ENCODE data around the gene SRP72. TPM values are rescaled to one million over a fixed set of nuclear protein-coding genes. Genes with fewer than 3 reads are reported as not detected.
A peak's percentile ranks its signal among the peaks of the same experiment; 100 is the strongest.
"Not testable (repeated sequence)": the region's sequence is repeated elsewhere in the genome, so short reads cannot be mapped to it uniquely, and the experiment has no call there.

The SRP72 gene
- polyA plus RNA-seq, 1 experiment = 118 TPM

DNA sequence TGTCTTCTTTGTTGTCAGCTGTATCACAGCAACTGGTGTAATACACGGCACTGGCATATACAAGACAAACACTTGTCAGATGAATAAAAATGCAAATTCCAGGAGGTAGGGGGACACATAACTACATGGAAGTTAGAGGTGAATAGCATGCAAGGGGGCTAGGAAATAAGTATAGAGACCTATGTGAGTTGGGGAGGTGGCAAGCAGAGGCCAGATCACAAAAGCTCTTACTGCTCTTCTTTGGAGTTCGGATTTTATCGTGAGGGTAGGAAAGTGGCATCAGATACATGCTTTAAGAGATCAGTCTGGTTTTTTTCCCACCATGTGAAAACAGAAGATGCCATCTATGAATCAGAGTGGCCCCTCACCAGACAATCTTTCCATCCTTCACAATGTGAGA, 2.8 kb upstream of the SRP72 start:
- TF ChIP-seq, protein P1, sequence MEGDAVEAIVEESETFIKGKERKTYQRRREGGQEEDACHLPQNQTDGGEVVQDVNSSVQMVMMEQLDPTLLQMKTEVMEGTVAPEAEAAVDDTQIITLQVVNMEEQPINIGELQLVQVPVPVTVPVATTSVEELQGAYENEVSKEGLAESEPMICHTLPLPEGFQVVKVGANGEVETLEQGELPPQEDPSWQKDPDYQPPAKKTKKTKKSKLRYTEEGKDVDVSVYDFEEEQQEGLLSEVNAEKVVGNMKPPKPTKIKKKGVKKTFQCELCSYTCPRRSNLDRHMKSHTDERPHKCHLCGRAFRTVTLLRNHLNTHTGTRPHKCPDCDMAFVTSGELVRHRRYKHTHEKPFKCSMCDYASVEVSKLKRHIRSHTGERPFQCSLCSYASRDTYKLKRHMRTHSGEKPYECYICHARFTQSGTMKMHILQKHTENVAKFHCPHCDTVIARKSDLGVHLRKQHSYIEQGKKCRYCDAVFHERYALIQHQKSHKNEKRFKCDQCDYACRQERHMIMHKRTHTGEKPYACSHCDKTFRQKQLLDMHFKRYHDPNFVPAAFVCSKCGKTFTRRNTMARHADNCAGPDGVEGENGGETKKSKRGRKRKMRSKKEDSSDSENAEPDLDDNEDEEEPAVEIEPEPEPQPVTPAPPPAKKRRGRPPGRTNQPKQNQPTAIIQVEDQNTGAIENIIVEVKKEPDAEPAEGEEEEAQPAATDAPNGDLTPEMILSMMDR (IDR thresholded peaks at IDR 0.05; ENCODE audit: insufficient read depth, low read depth, low read length) = no peak
- CTCF ChIA-PET = no interaction called here
- Histone ChIP-seq H3K36me3 (ENCODE audit: control insufficient read depth, insufficient read depth, low read length) (no peaks in the 10 kb centered on the region; the same call in none of the 2 replicates), H3K27me3 (ENCODE audit: control insufficient read depth, insufficient read depth, low read length) (no peaks in the 10 kb centered on the region), H3K4me3 (ENCODE audit: low read depth, low read length) (no peak overlapping the region)
- no peak for DNase-seq (ENCODE audit: low read depth)
- POLR2A ChIA-PET = no interaction called here

DNA sequence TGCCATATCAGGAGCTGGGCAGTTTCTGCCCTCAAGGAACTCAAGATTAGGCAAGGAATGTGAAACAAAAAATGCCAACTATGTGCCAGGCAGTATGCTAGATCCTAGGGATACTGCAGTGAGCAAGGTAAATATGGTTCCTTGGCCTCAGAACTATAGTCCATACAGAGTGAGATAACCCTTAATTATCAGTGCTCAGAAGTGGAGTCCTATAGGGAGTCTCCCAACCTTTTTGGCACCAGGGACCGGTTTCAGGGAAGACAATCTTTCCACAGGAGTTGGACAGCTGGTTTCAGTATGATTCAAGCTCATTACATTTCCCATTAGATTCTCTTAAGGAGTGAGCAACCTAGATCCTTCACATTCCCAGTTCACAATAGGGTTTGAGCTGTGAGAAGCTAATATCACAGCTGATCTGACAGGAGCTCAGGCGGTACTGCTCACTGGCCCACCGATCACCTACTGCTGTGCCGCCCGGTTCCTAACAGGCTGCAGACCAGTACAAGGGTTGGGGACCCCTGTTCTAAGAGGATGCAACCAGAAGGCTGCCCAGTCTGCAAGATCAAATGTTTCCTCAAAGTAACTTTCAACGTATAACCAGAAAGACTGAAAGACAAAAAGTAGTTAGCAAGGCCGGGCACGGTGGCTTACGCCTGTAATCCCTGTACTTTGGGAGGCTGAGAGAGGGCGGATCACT, 1.7 kb upstream of the SRP72 start:
- DNase-seq (ENCODE audit: low read depth) = no peak
- Histone ChIP-seq H3K4me3 (ENCODE audit: low read depth, low read length) (peak overlapping the region; percentile 87), H3K27me3 (ENCODE audit: control insufficient read depth, insufficient read depth, low read length) (no peaks in the 10 kb centered on the region), H3K36me3 (ENCODE audit: control insufficient read depth, insufficient read depth, low read length) (no peaks in the 10 kb centered on the region)
- POLR2A ChIA-PET = no interaction called here
- CTCF ChIA-PET = interaction anchor here (0.8 to 1.0 kb wide), 3 partner anchors 8 to 40 kb away, joined by 3 to 6 read pairs (median 3); no protein-coding TSS in a partner anchor
- TF ChIP-seq, protein P1 (IDR thresholded peaks at IDR 0.05; ENCODE audit: insufficient read depth, low read depth, low read length) = no peak

DNA sequence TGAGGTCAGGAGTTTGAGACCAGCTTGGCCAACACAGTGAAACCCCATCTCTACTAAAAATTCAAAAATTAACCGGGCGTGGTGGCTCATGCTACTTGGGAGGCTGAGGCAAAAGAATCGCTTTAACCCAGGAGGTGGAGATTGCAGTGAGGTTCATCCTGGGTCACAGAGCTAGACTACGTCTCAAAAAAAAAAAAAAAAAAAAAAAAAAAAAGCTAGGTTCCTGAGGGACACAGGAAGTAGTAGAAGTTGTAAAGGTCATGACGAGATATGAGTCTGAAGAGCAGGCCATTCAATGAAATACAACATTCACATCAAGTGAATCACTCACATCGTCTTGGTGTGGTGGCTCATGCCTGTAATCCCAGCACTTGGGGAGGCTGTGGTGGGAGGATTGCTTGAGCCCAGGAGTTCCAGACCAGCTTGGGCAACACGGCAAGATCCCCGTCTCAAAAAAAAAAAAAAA, 1.1 kb upstream of the SRP72 start:
- ChIA-PET CTCF (interaction anchor here (0.6 to 0.8 kb wide), 2 partner anchors 18 to 41 kb away, joined by 3 to 6 read pairs; no protein-coding TSS in a partner anchor), POLR2A (interaction anchor here (0.6 kb wide), 1 partner anchor 30 kb away, joined by 3 read pairs; the partner anchor contains the start of gene PAICS)
- H3K27me3 ChIP-seq (ENCODE audit: control insufficient read depth, insufficient read depth, low read length); H3K36me3 ChIP-seq (ENCODE audit: control insufficient read depth, insufficient read depth, low read length): not testable (repeated sequence)
- peak; percentile 22 for DNase-seq (ENCODE audit: low read depth)
- peak overlapping the region; percentile 87 for H3K4me3 ChIP-seq (ENCODE audit: low read depth, low read length)

DNA sequence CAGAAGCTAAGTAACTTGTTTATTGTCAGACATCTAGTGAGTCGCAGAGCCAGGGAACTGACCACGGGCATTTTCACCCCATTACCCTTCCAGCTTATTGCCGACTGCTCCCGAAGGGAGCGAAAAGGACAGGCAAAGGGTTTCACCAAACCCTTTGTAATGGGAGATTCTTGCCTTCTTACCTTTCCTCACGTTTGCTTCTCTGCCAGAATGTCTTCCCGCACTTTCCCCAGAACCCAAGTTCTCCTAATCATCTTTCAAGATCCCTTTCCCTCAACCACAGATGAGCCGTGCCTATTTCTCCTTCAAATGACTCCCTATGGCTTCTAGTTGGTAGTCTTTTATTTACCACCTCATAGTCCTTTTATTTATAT, 520 bp upstream of the SRP72 start:
- ChIA-PET POLR2A (interaction anchor here (0.6 kb wide), 1 partner anchor 31 kb away, joined by 3 read pairs; the partner anchor contains the start of gene PAICS), CTCF (interaction anchor here (0.6 kb wide), 1 partner anchor 18 kb away, joined by 3 read pairs; no protein-coding TSS in a partner anchor)
- H3K4me3 ChIP-seq (ENCODE audit: low read depth, low read length) = peak overlapping the region; percentile 87
- H3K27me3 ChIP-seq (ENCODE audit: control insufficient read depth, insufficient read depth, low read length) = no peaks in the 10 kb centered on the region
- H3K36me3 ChIP-seq (ENCODE audit: control insufficient read depth, insufficient read depth, low read length) = peaks cover 2% of the 10 kb centered on the region
- no peak for DNase-seq (ENCODE audit: low read depth)
- TF ChIP-seq, protein P1 (IDR thresholded peaks at IDR 0.05; ENCODE audit: insufficient read depth, low read depth, low read length) = no peak

DNA sequence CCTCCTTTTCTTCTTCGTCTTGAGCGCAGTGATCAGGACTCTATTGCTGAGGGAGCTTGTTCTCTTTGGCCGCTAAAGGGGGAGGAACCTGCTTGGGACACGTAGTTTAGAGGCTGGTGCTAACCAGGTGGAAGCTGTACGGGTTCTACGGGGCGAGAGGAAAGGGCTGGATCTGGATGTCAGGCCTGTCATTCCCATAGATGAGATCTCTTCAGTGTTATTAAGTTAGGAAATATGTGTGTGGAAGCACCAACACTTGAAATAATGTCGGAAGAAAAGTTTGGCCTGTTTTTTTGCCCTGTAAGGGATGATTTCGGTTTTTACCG, 643 bp downstream of the SRP72 start:
- Histone ChIP-seq H3K27me3 (ENCODE audit: control insufficient read depth, insufficient read depth, low read length) (no peaks in the 10 kb centered on the region), H3K4me3 (ENCODE audit: low read depth, low read length) (peak overlapping the region; percentile 87), H3K36me3 (ENCODE audit: control insufficient read depth, insufficient read depth, low read length) (peaks cover 3% of the 10 kb centered on the region)
- no peak for DNase-seq (ENCODE audit: low read depth)
- TF ChIP-seq, protein P1 (IDR thresholded peaks at IDR 0.05; ENCODE audit: insufficient read depth, low read depth, low read length) = no peak
- ChIA-PET POLR2A (no interaction called here), CTCF (no interaction called here)

Data from BJ (cell line).